OCI-LY1 (cell line): ENCODE measurements around the gene ST7L.

Experiments
- H2AFZ ChIP-seq: fragments of 200-600 bp; sonication (generic), shearing (Covaris generic); 2 replicates; pipeline ENCODE4 v1.6.0; 2014; ENCODE audit warnings: antibody characterized with exemption, mild to moderate bottlenecking, low read length
- H3F3A ChIP-seq: fragments of 200-600 bp; sonication (generic), shearing (Covaris generic); 2 replicates; pipeline ENCODE4 v1.6.0; 2014; ENCODE audit warnings: mild to moderate bottlenecking, antibody characterized with exemption, low read length, moderate library complexity; ENCODE audit not compliant: insufficient read depth
- H3K27ac ChIP-seq: fragments of 200-600 bp; sonication (generic); 2 replicates; pipeline ENCODE4 v1.5.1; 2014; ENCODE audit warnings: low read length, mixed run types, mild to moderate bottlenecking, low read depth; ENCODE audit not compliant: poor library complexity, severe bottlenecking
- H3K27me3 ChIP-seq: fragments of 200-600 bp; sonication (generic); 2 replicates; pipeline ENCODE4 v1.6.0; 2014; ENCODE audit warnings: antibody characterized with exemption, mild to moderate bottlenecking, low read length, moderate library complexity; ENCODE audit not compliant: insufficient read depth
- H3K36me3 ChIP-seq: fragments of 200-600 bp; sonication (generic); 2 replicates; pipeline ENCODE4 v1.6.1; 2014; ENCODE audit warnings: mild to moderate bottlenecking, antibody characterized with exemption, low read length, moderate library complexity, mixed read lengths; ENCODE audit not compliant: insufficient read depth
- H3K4me1 ChIP-seq: fragments of 200-600 bp; sonication (generic); 2 replicates; pipeline ENCODE4 v1.5.1; 2014; ENCODE audit warnings: mild to moderate bottlenecking, low read length, moderate library complexity; ENCODE audit not compliant: insufficient read depth, severe bottlenecking
- H3K4me2 ChIP-seq: fragments of 200-600 bp; sonication (generic), shearing (Covaris generic); 2 replicates; pipeline ENCODE4 v1.6.1; 2014; ENCODE audit warnings: low read length
- H3K4me3 ChIP-seq: fragments of 200-600 bp; sonication (generic); 2 replicates; pipeline ENCODE4 v1.5.1; 2014; ENCODE audit warnings: low read length, low read depth, mild to moderate bottlenecking, mixed read lengths; ENCODE audit not compliant: poor library complexity, severe bottlenecking
- H3K79me2 ChIP-seq: fragments of 200-600 bp; shearing (Covaris generic); 2 replicates; pipeline ENCODE4 v1.6.1; 2016; ENCODE audit warnings: mixed run types, low read length, mixed read lengths; ENCODE audit not compliant: insufficient read depth
- H3K9ac ChIP-seq: fragments of 200-600 bp; sonication (generic), shearing (Covaris generic); 2 replicates; pipeline ENCODE4 v1.6.1; 2014; ENCODE audit warnings: mild to moderate bottlenecking, low read length, mixed read lengths
- H3K9me2 ChIP-seq: fragments of 200-600 bp; sonication (generic), shearing (Covaris generic); 2 replicates; pipeline ENCODE4 v1.6.1; 2014; ENCODE audit warnings: low read depth, mild to moderate bottlenecking, low read length, mixed read lengths
- H3K9me3 ChIP-seq: fragments of 200-600 bp; shearing (Covaris generic); 2 replicates; pipeline ENCODE4 v1.6.1; 2014; ENCODE audit warnings: low read length, mixed read lengths
- H4K20me1 ChIP-seq: fragments of 200-600 bp; sonication (generic), shearing (Covaris generic); 2 replicates; pipeline ENCODE4 v1.6.0; 2016; ENCODE audit warnings: mild to moderate bottlenecking, low read length; ENCODE audit not compliant: insufficient read depth
- EZH2 ChIP-seq: fragments of 200-600 bp; sonication (generic), shearing (Covaris generic); IDR thresholded peaks from 2 replicates; pipeline ENCODE4 v1.8.0; 2017; ENCODE audit warnings: borderline replicate concordance, mixed run types, mild to moderate bottlenecking, antibody characterized with exemption, low read length, moderate library complexity, mixed read lengths
- TF ChIP-seq, protein P1 (sequence below): fragments of 200-600 bp; sonication (generic), shearing (Covaris generic); IDR thresholded peaks from 2 replicates; pipeline ENCODE4 v1.5.1; 2017; ENCODE audit warnings: mild to moderate bottlenecking, antibody characterized with exemption, low read length, moderate library complexity, mixed read lengths

The ST7L gene

DNA sequence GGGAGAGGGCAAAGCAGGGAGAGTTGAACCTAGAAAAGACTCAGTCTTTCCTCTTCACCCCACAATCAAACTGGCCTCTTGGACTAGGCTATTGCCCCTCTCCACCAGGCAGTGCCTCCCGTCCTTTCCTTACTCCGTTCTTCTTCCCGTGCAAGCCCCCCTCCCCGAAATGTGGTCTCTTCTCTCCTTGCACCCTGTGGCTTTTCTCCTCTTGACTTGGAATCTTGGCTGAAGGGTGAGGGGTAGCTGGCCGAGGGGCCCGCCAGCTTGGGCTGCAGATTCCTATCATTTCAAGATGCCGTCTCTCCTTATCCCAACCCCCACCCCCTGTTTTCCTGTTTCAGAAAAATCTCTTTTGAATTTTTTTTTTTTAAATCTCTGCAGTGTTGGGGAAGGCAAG, 108.6 kb downstream of the ST7L start:
- H3K4me2 ChIP-seq, result no peak overlapping the region
- no peak overlapping the region for H3K9ac ChIP-seq
- H3K9me2 ChIP-seq, result no peaks in the 10 kb centered on the region
- H4K20me1 ChIP-seq, result no peaks in the 10 kb centered on the region
- H3K79me2 ChIP-seq, result no peaks in the 10 kb centered on the region
- no peak overlapping the region for H2AFZ ChIP-seq
- no peaks in the 10 kb centered on the region for H3K9me3 ChIP-seq
- H3K27me3 ChIP-seq, result 0 out of 2 replicates have a peak, but pooled peaks cover 4% of the 10 kb centered on the region
- peaks cover 12% of the 10 kb centered on the region for H3K4me1 ChIP-seq
- no peak overlapping the region for H3K4me3 ChIP-seq
- no peak overlapping the region for H3K27ac ChIP-seq
- no peak for TF ChIP-seq EZH2
- TF ChIP-seq, protein P1, sequence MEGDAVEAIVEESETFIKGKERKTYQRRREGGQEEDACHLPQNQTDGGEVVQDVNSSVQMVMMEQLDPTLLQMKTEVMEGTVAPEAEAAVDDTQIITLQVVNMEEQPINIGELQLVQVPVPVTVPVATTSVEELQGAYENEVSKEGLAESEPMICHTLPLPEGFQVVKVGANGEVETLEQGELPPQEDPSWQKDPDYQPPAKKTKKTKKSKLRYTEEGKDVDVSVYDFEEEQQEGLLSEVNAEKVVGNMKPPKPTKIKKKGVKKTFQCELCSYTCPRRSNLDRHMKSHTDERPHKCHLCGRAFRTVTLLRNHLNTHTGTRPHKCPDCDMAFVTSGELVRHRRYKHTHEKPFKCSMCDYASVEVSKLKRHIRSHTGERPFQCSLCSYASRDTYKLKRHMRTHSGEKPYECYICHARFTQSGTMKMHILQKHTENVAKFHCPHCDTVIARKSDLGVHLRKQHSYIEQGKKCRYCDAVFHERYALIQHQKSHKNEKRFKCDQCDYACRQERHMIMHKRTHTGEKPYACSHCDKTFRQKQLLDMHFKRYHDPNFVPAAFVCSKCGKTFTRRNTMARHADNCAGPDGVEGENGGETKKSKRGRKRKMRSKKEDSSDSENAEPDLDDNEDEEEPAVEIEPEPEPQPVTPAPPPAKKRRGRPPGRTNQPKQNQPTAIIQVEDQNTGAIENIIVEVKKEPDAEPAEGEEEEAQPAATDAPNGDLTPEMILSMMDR, result no peak
- no peaks in the 10 kb centered on the region for H3F3A ChIP-seq
- no peaks in the 10 kb centered on the region for H3K36me3 ChIP-seq

DNA sequence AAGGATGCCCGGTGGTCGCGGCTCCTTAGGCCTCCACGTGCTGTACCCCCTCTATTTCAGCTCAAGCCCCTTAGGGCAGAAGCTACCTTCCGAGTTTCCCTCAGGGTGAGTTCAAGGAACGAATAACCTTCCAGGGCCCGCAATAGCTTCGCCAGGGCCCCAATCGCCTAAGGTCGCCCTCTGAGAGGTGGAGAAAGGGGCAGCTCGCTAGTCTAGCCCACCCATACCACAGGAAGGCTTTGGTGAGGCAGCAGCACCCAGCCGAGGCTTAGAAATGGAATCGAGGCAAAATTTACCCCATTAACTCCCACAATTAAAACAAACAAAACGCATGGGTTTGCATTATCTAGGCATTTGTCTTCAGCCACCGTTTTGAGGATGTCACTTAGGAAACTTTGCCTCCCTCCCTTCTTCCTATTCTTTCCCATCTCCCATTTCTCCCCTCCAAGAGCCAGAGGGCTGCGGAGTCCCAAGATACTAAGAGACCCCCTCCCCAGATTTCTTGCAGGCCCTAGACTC, 109.2 kb downstream of the ST7L start:
- no peak overlapping the region for H2AFZ ChIP-seq
- no peak overlapping the region for H3K9ac ChIP-seq
- no peak overlapping the region for H3K4me2 ChIP-seq
- no peaks in the 10 kb centered on the region for H3K9me2 ChIP-seq
- TF ChIP-seq, protein P1, result no peak
- no peak for TF ChIP-seq EZH2
- no peaks in the 10 kb centered on the region for H4K20me1 ChIP-seq
- H3K4me3 ChIP-seq, result no peak overlapping the region
- H3K27ac ChIP-seq, result no peak overlapping the region
- peaks cover 12% of the 10 kb centered on the region for H3K4me1 ChIP-seq
- H3K79me2 ChIP-seq, result no peaks in the 10 kb centered on the region
- no peaks in the 10 kb centered on the region for H3K9me3 ChIP-seq
- 0 out of 2 replicates have a peak, but pooled peaks cover 4% of the 10 kb centered on the region for H3K27me3 ChIP-seq
- H3K36me3 ChIP-seq, result no peaks in the 10 kb centered on the region
- no peaks in the 10 kb centered on the region for H3F3A ChIP-seq

DNA sequence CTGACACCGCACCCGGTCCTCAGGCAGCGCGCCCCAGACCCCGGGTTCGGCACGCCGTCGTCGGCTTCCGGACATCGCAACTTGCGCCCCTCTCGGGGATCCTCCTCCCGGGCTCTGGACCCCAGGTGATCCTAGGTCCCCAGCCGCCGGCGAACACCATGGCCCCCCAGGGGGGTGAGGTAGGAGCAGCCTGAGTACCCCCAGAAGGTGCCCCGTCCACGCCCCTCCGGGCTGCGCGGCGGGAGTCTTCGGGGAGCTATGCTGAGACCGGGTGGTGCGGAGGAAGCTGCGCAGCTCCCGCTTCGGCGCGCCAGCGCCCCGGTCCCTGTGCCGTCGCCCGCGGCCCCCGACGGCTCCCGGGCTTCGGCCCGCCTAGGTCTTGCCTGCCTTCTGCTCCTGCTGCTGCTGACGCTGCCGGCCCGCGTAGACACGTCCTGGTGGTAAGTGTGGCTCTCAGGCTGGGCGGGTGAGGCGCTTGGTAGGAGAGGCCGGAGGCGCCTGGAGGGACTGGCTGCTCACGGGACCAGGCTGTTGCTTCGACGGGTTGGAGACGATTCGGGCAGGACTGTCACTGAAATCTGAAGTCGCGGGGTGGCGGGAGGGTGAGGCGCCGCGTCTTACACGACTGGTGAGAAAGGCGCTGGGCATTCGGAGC, 109.8 kb downstream of the ST7L start:
- Histone ChIP-seq H4K20me1 (no peaks in the 10 kb centered on the region), H3K36me3 (no peaks in the 10 kb centered on the region), H3K27me3 (0 out of 2 replicates have a peak, but pooled peaks cover 4% of the 10 kb centered on the region), H3K79me2 (no peaks in the 10 kb centered on the region), H3K9me2 (no peaks in the 10 kb centered on the region), H3F3A (no peaks in the 10 kb centered on the region), H3K9me3 (no peaks in the 10 kb centered on the region), H3K4me3 (peak overlapping the region; percentile 55), H2AFZ (no peak overlapping the region), H3K9ac (no peak overlapping the region), H3K4me1 (peaks cover 12% of the 10 kb centered on the region), H3K4me2 (peak overlapping the region; percentile 79), H3K27ac (no peak overlapping the region)
- TF ChIP-seq, protein P1, result no peak
- no peak for TF ChIP-seq EZH2
